ENCODE results near the gene LCE1E. TPM values are rescaled to one million over a fixed set of nuclear protein-coding genes. Genes with fewer than 3 reads are reported as not detected.
A peak's percentile ranks its signal among the peaks of the same experiment; 100 is the strongest.

LCE1E gene
- total RNA-seq, 4 donors from 2014 or later: not detected

DNA sequence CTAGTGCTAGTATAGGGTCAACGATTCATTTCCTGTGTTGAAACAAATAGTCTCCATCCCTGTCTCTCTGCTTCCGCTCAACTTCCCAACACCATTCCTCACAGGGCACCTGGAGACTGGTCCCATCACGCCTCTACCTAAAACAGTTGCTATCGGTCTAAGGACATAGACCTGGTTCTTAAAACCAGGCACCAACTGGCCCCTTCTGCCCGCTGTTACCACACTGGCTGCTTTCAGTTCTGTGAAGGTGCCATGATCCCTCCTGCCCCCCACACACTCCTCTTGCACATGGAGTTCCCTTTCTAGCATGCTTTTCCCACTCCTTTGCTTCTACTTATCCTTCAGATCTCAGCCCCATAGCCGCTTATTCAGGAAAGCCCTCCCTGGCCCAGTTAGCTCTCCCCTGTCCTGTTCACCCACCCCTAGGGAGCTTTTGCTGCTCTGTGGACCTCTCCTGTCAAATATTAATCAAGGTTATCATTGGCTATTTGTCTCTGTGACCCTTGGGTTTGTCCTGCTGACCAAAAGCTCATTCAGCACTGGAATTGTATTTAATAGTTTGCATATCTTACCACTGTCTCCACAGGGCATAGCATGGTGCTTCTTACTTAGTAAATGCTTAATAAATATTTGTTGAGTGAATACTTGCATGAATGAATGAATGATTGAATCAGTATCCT, 40.2 kb upstream of the LCE1E start:
- H3K4me3 ChIP-seq (replicated peaks in 1 of 3): no peak overlapping the region
- H3K4me1 ChIP-seq: no peaks in the 10 kb centered on the region
- no peaks in the 10 kb centered on the region for H3K27me3 ChIP-seq
- H3K27ac ChIP-seq: no peak overlapping the region
- TF ChIP-seq, protein P1, sequence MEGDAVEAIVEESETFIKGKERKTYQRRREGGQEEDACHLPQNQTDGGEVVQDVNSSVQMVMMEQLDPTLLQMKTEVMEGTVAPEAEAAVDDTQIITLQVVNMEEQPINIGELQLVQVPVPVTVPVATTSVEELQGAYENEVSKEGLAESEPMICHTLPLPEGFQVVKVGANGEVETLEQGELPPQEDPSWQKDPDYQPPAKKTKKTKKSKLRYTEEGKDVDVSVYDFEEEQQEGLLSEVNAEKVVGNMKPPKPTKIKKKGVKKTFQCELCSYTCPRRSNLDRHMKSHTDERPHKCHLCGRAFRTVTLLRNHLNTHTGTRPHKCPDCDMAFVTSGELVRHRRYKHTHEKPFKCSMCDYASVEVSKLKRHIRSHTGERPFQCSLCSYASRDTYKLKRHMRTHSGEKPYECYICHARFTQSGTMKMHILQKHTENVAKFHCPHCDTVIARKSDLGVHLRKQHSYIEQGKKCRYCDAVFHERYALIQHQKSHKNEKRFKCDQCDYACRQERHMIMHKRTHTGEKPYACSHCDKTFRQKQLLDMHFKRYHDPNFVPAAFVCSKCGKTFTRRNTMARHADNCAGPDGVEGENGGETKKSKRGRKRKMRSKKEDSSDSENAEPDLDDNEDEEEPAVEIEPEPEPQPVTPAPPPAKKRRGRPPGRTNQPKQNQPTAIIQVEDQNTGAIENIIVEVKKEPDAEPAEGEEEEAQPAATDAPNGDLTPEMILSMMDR (IDR thresholded peaks at IDR 0.05): no peak
- TF ChIP-seq POLR2A (IDR thresholded peaks at IDR 0.05): no peak
- WGBS, 2 donors: 82 to 88% methylated on average over 6 of the region's 6 CpGs
- DNase-seq: no peak
- no peaks in the 10 kb centered on the region for H3K9me3 ChIP-seq
- no peaks in the 10 kb centered on the region for H3K36me3 ChIP-seq
- intact Hi-C loops (cut with DNase I): no loop called here

DNA sequence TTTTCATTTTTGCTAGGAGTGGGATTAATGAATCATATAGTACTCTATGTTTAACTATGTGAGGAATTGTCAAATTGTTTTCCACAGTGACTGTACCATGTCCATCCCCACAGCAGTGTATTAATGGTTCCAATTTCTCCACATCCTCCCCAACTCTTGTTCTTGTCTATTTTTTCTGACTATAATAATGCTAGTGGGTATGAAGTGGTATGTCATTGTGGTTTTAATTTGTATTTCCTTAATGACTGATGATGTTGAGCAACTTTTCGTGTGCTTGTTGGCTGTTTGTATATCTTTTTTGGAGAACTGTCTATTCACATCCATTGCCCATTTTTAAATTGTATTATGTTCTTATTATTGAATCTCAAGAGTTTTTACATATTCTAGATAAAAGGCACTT, 38.2 kb upstream of the LCE1E start:
- TF ChIP-seq POLR2A (IDR thresholded peaks at IDR 0.05): no peak
- TF ChIP-seq, protein P1 (IDR thresholded peaks at IDR 0.05): no peak
- Histone ChIP-seq H3K36me3 (no peaks in the 10 kb centered on the region), H3K4me3 (replicated peaks in 1 of 3) (no peak overlapping the region), H3K27ac (no peak overlapping the region), H3K4me1 (no peaks in the 10 kb centered on the region), H3K9me3 (no peaks in the 10 kb centered on the region), H3K27me3 (no peaks in the 10 kb centered on the region)
- intact Hi-C loops (cut with DNase I): no loop called here
- no peak for DNase-seq
- WGBS, 2 donors: 67 to 69% methylated on average over 1 of the region's 1 CpG

DNA sequence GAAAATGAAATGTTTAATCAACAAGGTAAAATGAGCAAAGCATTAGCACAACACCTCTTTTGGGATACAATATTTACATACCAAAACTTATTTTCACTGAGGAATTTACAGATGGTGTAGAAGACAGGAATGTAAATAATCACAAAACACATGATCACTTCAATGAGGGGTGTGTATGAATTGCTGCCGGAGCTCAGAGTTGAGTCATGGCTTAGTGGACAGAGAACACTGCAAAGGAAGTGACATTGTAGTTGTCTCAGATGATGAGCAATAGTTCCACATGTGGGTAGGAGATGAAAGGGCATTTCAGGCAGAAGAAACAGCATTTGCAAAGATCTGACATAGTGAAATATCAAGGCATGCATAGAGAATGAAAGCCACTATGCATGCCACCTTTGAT, 33.8 kb upstream of the LCE1E start:
- H3K36me3 ChIP-seq: no peaks in the 10 kb centered on the region
- 38 to 61% methylated on average over 1 of the region's 1 CpG for WGBS, 2 donors
- no peaks in the 10 kb centered on the region for H3K9me3 ChIP-seq
- no peak for DNase-seq
- H3K27ac ChIP-seq: no peak overlapping the region
- H3K4me3 ChIP-seq (replicated peaks in 1 of 3): no peak overlapping the region
- TF ChIP-seq, protein P1 (IDR thresholded peaks at IDR 0.05): no peak
- TF ChIP-seq POLR2A (IDR thresholded peaks at IDR 0.05): no peak
- no peaks in the 10 kb centered on the region for H3K4me1 ChIP-seq
- H3K27me3 ChIP-seq: no peaks in the 10 kb centered on the region
- intact Hi-C loops (cut with DNase I): no loop called here

DNA sequence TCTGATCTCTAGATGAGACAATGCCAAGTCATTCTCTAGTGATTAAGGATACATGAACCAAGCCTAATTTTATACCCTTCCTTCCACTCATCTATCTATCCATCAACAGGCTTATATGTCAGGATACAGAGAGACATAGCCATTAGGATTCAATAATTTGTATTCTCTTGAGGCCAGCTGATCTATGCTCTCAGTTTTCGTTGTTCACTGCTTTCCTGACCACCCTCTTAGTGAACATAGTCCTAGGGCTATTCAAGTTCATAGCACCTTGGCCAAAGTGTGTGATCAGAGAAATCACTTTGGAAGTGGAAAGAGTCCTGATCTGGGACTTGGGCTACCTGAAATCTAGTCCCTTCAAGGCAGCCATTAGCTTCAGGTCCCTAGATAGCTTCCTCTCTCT, 32.5 kb upstream of the LCE1E start:
- H3K9me3 ChIP-seq: no peaks in the 10 kb centered on the region
- intact Hi-C loops (cut with DNase I): no loop called here
- no peak for DNase-seq
- H3K4me1 ChIP-seq: no peaks in the 10 kb centered on the region
- no peaks in the 10 kb centered on the region for H3K36me3 ChIP-seq
- H3K4me3 ChIP-seq (replicated peaks in 1 of 3): no peak overlapping the region
- no peaks in the 10 kb centered on the region for H3K27me3 ChIP-seq
- no peak overlapping the region for H3K27ac ChIP-seq
- 41 to 52% methylated on average over 1 of the region's 1 CpG for WGBS, 2 donors
- TF ChIP-seq, protein P1 (IDR thresholded peaks at IDR 0.05): no peak
- TF ChIP-seq POLR2A (IDR thresholded peaks at IDR 0.05): no peak

GRCh38 chr1:152756872-152757271, 29.2 kb upstream of the LCE1E start:
- H3K9me3 ChIP-seq: no peaks in the 10 kb centered on the region
- H3K4me3 ChIP-seq (replicated peaks in 1 of 3): no peak overlapping the region
- H3K36me3 ChIP-seq: no peaks in the 10 kb centered on the region
- 87% methylated on average over 2 of the region's 2 CpGs for WGBS, 2 donors
- H3K4me1 ChIP-seq: no peaks in the 10 kb centered on the region
- peak in 1 of 2 donors; percentile 31 for DNase-seq
- no peak overlapping the region for H3K27ac ChIP-seq
- H3K27me3 ChIP-seq: no peaks in the 10 kb centered on the region
- TF ChIP-seq, protein P1 (IDR thresholded peaks at IDR 0.05): no peak
- no peak for TF ChIP-seq POLR2A (IDR thresholded peaks at IDR 0.05)
- intact Hi-C loops (cut with DNase I): no loop called here
